H9 (cell line): ENCODE data around the gene NSUN6. TPM values are rescaled to one million over a fixed set of nuclear protein-coding genes. Genes with fewer than 3 reads are reported as not detected.

Source experiments
- DNase-seq: peaks from one replicate; pipeline ENCODE4 v3.0.0-alpha.2; 2017
- H2AFZ ChIP-seq: one replicate; pipeline ENCODE4 v1.6.1; 2013; ENCODE audit warnings: mild to moderate bottlenecking, low read length, control low read depth, moderate library complexity
- H2AK5ac ChIP-seq: 2 replicates; pipeline ENCODE4 v1.6.1; 2013; ENCODE audit warnings: low read length, control low read depth, mixed read lengths; ENCODE audit not compliant: insufficient read length
- H2BK120ac ChIP-seq: one replicate; pipeline ENCODE4 v1.6.1; 2013; ENCODE audit warnings: low read depth, mild to moderate bottlenecking, low read length, control low read depth, inconsistent platforms; ENCODE audit not compliant: poor library complexity, severe bottlenecking
- H2BK12ac ChIP-seq: 2 replicates; pipeline ENCODE4 v1.6.1; 2013; ENCODE audit warnings: low read length, control low read depth, mixed read lengths, low read depth; ENCODE audit not compliant: insufficient read length
- H2BK15ac ChIP-seq: 2 replicates; pipeline ENCODE4 v1.6.1; 2013; ENCODE audit warnings: low read depth, low read length, control low read depth
- H2BK20ac ChIP-seq: one replicate; pipeline ENCODE4 v1.6.1; 2013; ENCODE audit warnings: low read depth, mild to moderate bottlenecking, low read length, control low read depth, inconsistent platforms; ENCODE audit not compliant: poor library complexity, severe bottlenecking
- H2BK5ac ChIP-seq: 2 replicates; pipeline ENCODE4 v1.6.1; 2013; ENCODE audit warnings: low read length, control low read depth, mixed read lengths; ENCODE audit not compliant: insufficient read length
- H3K14ac ChIP-seq: 2 replicates; pipeline ENCODE4 v1.6.1; 2013; ENCODE audit warnings: low read length, control low read depth; ENCODE audit not compliant: insufficient read depth
- H3K18ac ChIP-seq: 2 replicates; pipeline ENCODE4 v1.6.1; 2013; ENCODE audit warnings: low read depth, mild to moderate bottlenecking, mixed read lengths, low read length, control low read depth; ENCODE audit not compliant: insufficient read length
- H3K23ac ChIP-seq: 2 replicates; pipeline ENCODE4 v1.6.1; 2013; ENCODE audit warnings: low read length, control low read depth, mixed read lengths, low read depth; ENCODE audit not compliant: insufficient read length
- H3K23me2 ChIP-seq: 2 replicates; pipeline ENCODE4 v1.6.1; 2013; ENCODE audit warnings: low read depth, mild to moderate bottlenecking, mixed read lengths, low read length, control low read depth; ENCODE audit not compliant: insufficient read length, poor library complexity, severe bottlenecking
- H3K27ac ChIP-seq: 2 replicates; pipeline ENCODE4 v1.5.1; 2013; ENCODE audit warnings: low read length, control low read depth, mixed read lengths, low read depth; ENCODE audit not compliant: insufficient read length
- H3K27me3 ChIP-seq: 2 replicates; pipeline ENCODE4 v1.6.1; 2013; ENCODE audit warnings: low read length, control low read depth, inconsistent platforms; ENCODE audit not compliant: insufficient read depth
- H3K4ac ChIP-seq: 2 replicates; pipeline ENCODE4 v1.6.1; 2013; ENCODE audit warnings: low read depth, mild to moderate bottlenecking, control low read depth, inconsistent platforms, low read length, moderate library complexity
- H3K4me1 ChIP-seq: 2 replicates; pipeline ENCODE4 v1.6.1; 2013; ENCODE audit warnings: low read length, control low read depth, inconsistent platforms; ENCODE audit not compliant: insufficient read depth
- H3K4me2 ChIP-seq: 2 replicates; pipeline ENCODE4 v1.6.1; 2013; ENCODE audit warnings: low read length, control low read depth, mixed read lengths; ENCODE audit not compliant: insufficient read length, insufficient read depth
- H3K56ac ChIP-seq: 2 replicates; pipeline ENCODE4 v1.6.1; 2013; ENCODE audit warnings: low read depth, mild to moderate bottlenecking, mixed read lengths, low read length, control low read depth; ENCODE audit not compliant: insufficient read length
- H3K79me1 ChIP-seq: 2 replicates; pipeline ENCODE4 v1.6.1; 2013; ENCODE audit warnings: low read depth, mild to moderate bottlenecking, moderate library complexity, low read length, control low read depth, inconsistent platforms; ENCODE audit not compliant: insufficient read depth, poor library complexity, severe bottlenecking
- H3K79me2 ChIP-seq: 2 replicates; pipeline ENCODE4 v1.6.1; 2013; ENCODE audit warnings: low read length, control low read depth, inconsistent platforms; ENCODE audit not compliant: insufficient read depth
- H3K9ac ChIP-seq: 2 replicates; pipeline ENCODE4 v1.6.1; 2013; ENCODE audit warnings: low read length, control low read depth, mixed read lengths; ENCODE audit not compliant: insufficient read length; ENCODE audit errors: extremely low read depth
- H3K9me3 ChIP-seq: one replicate; pipeline ENCODE4 v1.6.1; 2013; ENCODE audit warnings: low read depth, low read length, inconsistent platforms; ENCODE audit not compliant: control insufficient read depth
- H3T11ph ChIP-seq: one replicate; pipeline ENCODE4 v1.6.1; 2013; ENCODE audit warnings: mild to moderate bottlenecking, low read length, control low read depth, inconsistent platforms
- H4K20me1 ChIP-seq: one replicate; pipeline ENCODE4 v1.6.1; 2013; ENCODE audit not compliant: control insufficient read depth, insufficient read length, insufficient read depth
- H4K5ac ChIP-seq: 2 replicates; pipeline ENCODE4 v1.6.1; 2013; ENCODE audit warnings: low read depth, mild to moderate bottlenecking, mixed read lengths, low read length, control low read depth; ENCODE audit not compliant: insufficient read length
- H4K8ac ChIP-seq: replicated peaks from 2 replicates; pipeline ENCODE4 v1.6.1; 2013; ENCODE audit warnings: low read length, control low read depth, mixed read lengths, low read depth; ENCODE audit not compliant: insufficient read length
- H4K91ac ChIP-seq: 2 replicates; pipeline ENCODE4 v1.6.1; 2013; ENCODE audit warnings: low read depth, mild to moderate bottlenecking, moderate library complexity, mixed read lengths, low read length, control low read depth; ENCODE audit not compliant: insufficient read length
- H3K27ac Mint-ChIP-seq, 3 experiments: 2 replicates in 2 of 3; 3 replicates in 1 of 3; pipeline ENCODE4 v1.8.0; 2020 to 2021; ENCODE audit warnings: mixed read lengths in 3 of 3, mild to moderate bottlenecking in 1 of 3, moderate library complexity in 1 of 3
- H3K27me3 Mint-ChIP-seq: 2 replicates; pipeline ENCODE4 v1.8.0; 2021; ENCODE audit warnings: low read depth, mild to moderate bottlenecking, moderate library complexity, mixed read lengths
- H3K36me3 Mint-ChIP-seq, 3 experiments: 2 replicates in 2 of 3; 3 replicates in 1 of 3; pipeline ENCODE4 v1.8.0; 2020 to 2021; ENCODE audit warnings: low read depth in 3 of 3, mixed read lengths in 3 of 3; ENCODE audit not compliant: insufficient read depth in 1 of 3
- H3K4me1 Mint-ChIP-seq, 2 experiments: 2 replicates each; pipeline ENCODE4 v1.8.0; 2020; ENCODE audit warnings: mixed read lengths in 2 of 2
- H3K4me3 Mint-ChIP-seq, 2 experiments: 2 replicates in 1 of 2; 3 replicates in 1 of 2; pipeline ENCODE4 v1.8.0; 2020 to 2021; ENCODE audit warnings: mild to moderate bottlenecking in 2 of 2, mixed read lengths in 2 of 2, moderate library complexity in 1 of 2
- H3K9me3 Mint-ChIP-seq, 2 experiments: 2 replicates in 1 of 2; 3 replicates in 1 of 2; pipeline ENCODE4 v1.8.0; 2020; ENCODE audit warnings: mild to moderate bottlenecking in 2 of 2, mixed read lengths in 2 of 2, moderate library complexity in 1 of 2
- CTCF ChIP-seq: fragments of 200-600 bp; sonication (generic); conservative IDR thresholded peaks from 3 replicates; pipeline ENCODE4 v1.8.0; 2021; ENCODE audit warnings: antibody characterized with exemption, mild to moderate bottlenecking
- WGBS: extraction: QIAGEN DNeasy Blood & Tissue Kit; methylation state at CpG from one replicate; pipeline ENCODE4 v1.1.7; 2013; ENCODE audit warnings: missing lambda C conversion rate, low lambda C conversion rate, mixed read lengths; ENCODE audit not compliant: insufficient read length; ENCODE audit errors: extremely low coverage; 5-methylcytosine and 5-hydroxymethylcytosine counted together
- total RNA-seq: library from RNA; stranded (reverse); gene quantifications from 2 replicates; pipeline ENCODE4 v1.2.1, GENCODE V29; 2021

The NSUN6 gene
- total RNA-seq, 1 experiment from 2014 or later, result 11.9 TPM

- TF ChIP-seq CTCF, result no peak
- no peaks in the 10 kb centered on the region; the same call in 1 of the 2 replicates for H3K4me1 ChIP-seq
- no peaks in the 10 kb centered on the region for H3K27me3 Mint-ChIP-seq
These were observed 123.7 kb downstream of the NSUN6 start for GRCh38 chr10:18527687-18528086.

More at GRCh38 chr10:18527687-18528086, 123.7 kb downstream of the NSUN6 start:
- Mint-ChIP-seq H3K27ac (no peak overlapping the region), H3K4me1 (peaks cover 2 to 5% of the 10 kb centered on the region in 2 experiments; a peak in 3 of 4 replicates), H3K4me3 (no peak overlapping the region), H3K9me3 (peaks cover 7 to 16% of the 10 kb centered on the region in 2 experiments), H3K36me3 (peaks cover 13 to 24% (median 19%) of the 10 kb centered on the region in 3 experiments)
- DNase-seq, result no peak
- Histone ChIP-seq H2BK5ac (no peak overlapping the region), H3K9me3 (no peaks in the 10 kb centered on the region), H3K23ac (no peak overlapping the region), H3K79me1 (no peaks in the 10 kb centered on the region), H2BK12ac (no peak overlapping the region), H2BK15ac (no peak overlapping the region), H3K56ac (no peak overlapping the region), H3K18ac (no peak overlapping the region), H2BK120ac (no peak overlapping the region), H2BK20ac (no peak overlapping the region), H3K9ac (no peak overlapping the region), H4K8ac (no peak overlapping the region), H3K27ac (no peak overlapping the region), H2AK5ac (no peak overlapping the region), H3K4ac (no peak overlapping the region), H3K79me2 (no peaks in the 10 kb centered on the region), H4K91ac (no peak overlapping the region), H3K14ac (no peak overlapping the region), H4K20me1 (no peaks in the 10 kb centered on the region), H2AFZ (no peak overlapping the region), H3K4me2 (no peak overlapping the region), H3K27me3 (no peaks in the 10 kb centered on the region), H3K23me2 (no peaks in the 10 kb centered on the region), H4K5ac (no peak overlapping the region), H3T11ph (no peak overlapping the region)
- WGBS, result no CpG with 5 or more reads among the region's 2 CpGs
